B cell (primary cell): ENCODE data around the gene BOD1.

Experiments used
- CTCF ChIP-seq: fragments of 200-600 bp; IDR thresholded peaks from one replicate; pipeline ENCODE4 v1.8.0; 2022; ENCODE audit warnings: antibody characterized with exemption, mild to moderate bottlenecking
- EZH2 ChIP-seq: IDR thresholded peaks from 2 replicates; pipeline ENCODE4 v1.6.1; 2012; ENCODE audit warnings: borderline replicate concordance, low read depth, mild to moderate bottlenecking, moderate library complexity, low read length; ENCODE audit not compliant: insufficient read depth, poor library complexity, severe bottlenecking

- TF ChIP-seq CTCF (no peak), EZH2 (no peak)
Measured at GRCh38 chr5:173645437-173645807, 29.0 kb upstream of the BOD1 start.
